IPS-15b (cell line): ENCODE results near the gene FAP.

Experiments
- H3K27me3 ChIP-seq: one replicate; pipeline ENCODE4 v1.6.1; 2013; ENCODE audit warnings: low read length; ENCODE audit not compliant: control insufficient read depth, insufficient read depth
- H3K36me3 ChIP-seq: one replicate; pipeline ENCODE4 v1.6.1; 2013; ENCODE audit warnings: low read length; ENCODE audit not compliant: control insufficient read depth, insufficient read depth
- H3K4me1 ChIP-seq: one replicate; pipeline ENCODE4 v1.6.1; 2013; ENCODE audit warnings: mild to moderate bottlenecking, low read length; ENCODE audit not compliant: control insufficient read depth, insufficient read depth
- H3K4me3 ChIP-seq: one replicate; pipeline ENCODE4 v1.5.1; 2013; ENCODE audit warnings: low read depth, low read length
- H3K9ac ChIP-seq: one replicate; pipeline ENCODE4 v1.6.1; 2013; ENCODE audit warnings: low read depth, mild to moderate bottlenecking, low read length
- H3K9me3 ChIP-seq: one replicate; pipeline ENCODE4 v1.6.1; 2013; ENCODE audit warnings: mild to moderate bottlenecking, low read length; ENCODE audit not compliant: control insufficient read depth, insufficient read depth

The FAP gene, protein sequence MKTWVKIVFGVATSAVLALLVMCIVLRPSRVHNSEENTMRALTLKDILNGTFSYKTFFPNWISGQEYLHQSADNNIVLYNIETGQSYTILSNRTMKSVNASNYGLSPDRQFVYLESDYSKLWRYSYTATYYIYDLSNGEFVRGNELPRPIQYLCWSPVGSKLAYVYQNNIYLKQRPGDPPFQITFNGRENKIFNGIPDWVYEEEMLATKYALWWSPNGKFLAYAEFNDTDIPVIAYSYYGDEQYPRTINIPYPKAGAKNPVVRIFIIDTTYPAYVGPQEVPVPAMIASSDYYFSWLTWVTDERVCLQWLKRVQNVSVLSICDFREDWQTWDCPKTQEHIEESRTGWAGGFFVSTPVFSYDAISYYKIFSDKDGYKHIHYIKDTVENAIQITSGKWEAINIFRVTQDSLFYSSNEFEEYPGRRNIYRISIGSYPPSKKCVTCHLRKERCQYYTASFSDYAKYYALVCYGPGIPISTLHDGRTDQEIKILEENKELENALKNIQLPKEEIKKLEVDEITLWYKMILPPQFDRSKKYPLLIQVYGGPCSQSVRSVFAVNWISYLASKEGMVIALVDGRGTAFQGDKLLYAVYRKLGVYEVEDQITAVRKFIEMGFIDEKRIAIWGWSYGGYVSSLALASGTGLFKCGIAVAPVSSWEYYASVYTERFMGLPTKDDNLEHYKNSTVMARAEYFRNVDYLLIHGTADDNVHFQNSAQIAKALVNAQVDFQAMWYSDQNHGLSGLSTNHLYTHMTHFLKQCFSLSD

DNA sequence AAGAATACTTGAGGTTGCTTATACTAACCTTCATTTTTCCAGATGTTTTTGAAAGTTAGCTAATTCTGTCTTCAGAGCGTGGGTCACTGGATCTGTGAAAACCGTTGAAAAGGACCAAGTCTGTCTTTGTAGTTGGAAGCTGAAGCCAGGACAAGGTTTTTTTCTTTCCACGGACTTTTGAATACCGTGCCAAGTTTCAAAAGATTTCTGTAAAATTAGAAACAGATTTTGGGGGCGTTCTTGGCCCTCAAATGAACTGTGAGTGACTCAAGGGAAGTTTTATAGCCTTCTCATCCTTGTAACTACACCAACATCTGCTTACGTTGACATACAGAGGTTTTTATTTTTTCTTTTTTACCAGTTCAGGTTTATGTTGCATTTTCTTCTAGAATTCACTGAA is at the start of gene FAP:
TSS of gene FAP (minus strand) at position 152 of the 400 bp plus-strand sequence. CDS start at position 34, 118 bp downstream.
- no peaks in the 10 kb centered on the region for H3K9me3 ChIP-seq
- no peak within 1 kb of the TSS for H3K9ac ChIP-seq
- H3K4me3 ChIP-seq: no peak within 1 kb of the TSS
- H3K36me3 ChIP-seq: no peaks in the 10 kb centered on the region
- H3K27me3 ChIP-seq: no peaks in the 10 kb centered on the region
- H3K4me1 ChIP-seq: no peaks in the 10 kb centered on the region

DNA sequence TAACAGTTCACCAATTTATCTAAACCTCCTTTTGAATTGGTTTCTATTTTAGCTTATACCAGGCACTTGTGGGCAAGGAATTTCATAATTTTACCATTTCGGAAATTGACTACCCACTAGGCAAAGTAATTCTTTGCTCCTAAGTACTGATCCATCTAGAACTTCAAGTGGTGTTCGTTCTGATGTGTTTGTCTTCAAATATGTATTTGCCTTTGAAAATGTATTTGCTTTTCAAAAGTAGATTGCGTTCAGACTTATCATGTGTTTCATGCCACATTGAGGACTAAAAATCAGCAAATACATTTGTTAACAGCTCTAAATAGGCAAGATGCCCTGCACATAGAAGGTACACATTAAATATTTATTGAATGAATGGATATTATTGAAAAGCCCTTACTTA is 48.5 kb upstream of the FAP start:
- Histone ChIP-seq H3K4me3 (no peak overlapping the region), H3K36me3 (no peaks in the 10 kb centered on the region), H3K27me3 (no peaks in the 10 kb centered on the region), H3K4me1 (no peaks in the 10 kb centered on the region), H3K9me3 (no peaks in the 10 kb centered on the region), H3K9ac (no peak overlapping the region)

DNA sequence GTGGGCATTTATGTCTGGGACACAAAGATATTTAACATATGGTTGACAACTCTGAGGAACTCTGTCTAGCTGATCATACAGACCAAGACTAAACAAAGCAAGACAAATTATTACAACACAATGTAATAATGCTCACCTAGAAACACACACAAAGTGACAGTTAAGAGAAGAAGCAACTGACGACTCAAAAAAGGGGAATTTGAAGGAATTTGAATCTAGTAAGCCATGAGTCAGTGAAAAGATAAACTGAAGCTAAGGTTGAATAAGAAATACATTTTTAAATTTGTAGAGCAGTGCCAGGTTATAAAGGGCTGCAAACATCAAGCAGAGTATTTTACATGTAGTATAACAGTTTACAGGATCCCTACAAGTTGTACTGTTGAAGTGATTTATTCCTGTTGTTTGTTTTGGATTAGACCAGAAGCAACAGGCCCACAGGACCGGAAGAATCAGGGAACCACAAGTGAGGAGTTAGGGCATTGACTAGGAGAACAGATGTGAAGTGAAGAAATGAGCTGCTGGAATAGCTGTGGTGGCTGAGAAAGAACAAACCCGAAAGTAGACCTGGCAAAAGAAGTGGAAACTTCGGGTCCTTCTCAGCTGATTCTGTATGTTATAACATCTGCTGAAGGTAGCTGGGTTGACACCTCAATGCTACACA is 39.6 kb upstream of the FAP start:
- Histone ChIP-seq H3K4me3 (no peak overlapping the region), H3K27me3 (no peaks in the 10 kb centered on the region), H3K9ac (no peak overlapping the region), H3K36me3 (no peaks in the 10 kb centered on the region), H3K4me1 (no peaks in the 10 kb centered on the region), H3K9me3 (no peaks in the 10 kb centered on the region)

DNA sequence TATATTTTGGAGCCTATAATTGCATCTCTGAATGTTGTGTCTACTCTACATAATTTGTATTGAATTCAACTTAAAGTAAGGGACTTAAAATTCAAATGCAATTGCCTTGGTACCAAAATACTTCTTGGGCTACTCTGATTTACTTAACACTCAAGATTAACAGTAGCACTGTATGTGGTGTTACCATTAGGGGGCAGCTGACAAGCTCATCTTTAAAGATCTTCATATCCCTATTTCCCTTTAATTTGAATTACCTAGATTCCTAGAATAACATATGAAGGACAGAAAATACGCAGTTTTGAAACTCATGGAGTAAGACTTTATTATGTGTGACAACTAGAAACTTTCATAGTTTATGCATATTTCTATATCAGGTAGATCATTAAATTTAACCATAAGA is 37.4 kb upstream of the FAP start:
- no peak overlapping the region for H3K4me3 ChIP-seq
- no peaks in the 10 kb centered on the region for H3K9me3 ChIP-seq
- no peak overlapping the region for H3K9ac ChIP-seq
- no peaks in the 10 kb centered on the region for H3K36me3 ChIP-seq
- H3K4me1 ChIP-seq: no peaks in the 10 kb centered on the region
- H3K27me3 ChIP-seq: no peaks in the 10 kb centered on the region

DNA sequence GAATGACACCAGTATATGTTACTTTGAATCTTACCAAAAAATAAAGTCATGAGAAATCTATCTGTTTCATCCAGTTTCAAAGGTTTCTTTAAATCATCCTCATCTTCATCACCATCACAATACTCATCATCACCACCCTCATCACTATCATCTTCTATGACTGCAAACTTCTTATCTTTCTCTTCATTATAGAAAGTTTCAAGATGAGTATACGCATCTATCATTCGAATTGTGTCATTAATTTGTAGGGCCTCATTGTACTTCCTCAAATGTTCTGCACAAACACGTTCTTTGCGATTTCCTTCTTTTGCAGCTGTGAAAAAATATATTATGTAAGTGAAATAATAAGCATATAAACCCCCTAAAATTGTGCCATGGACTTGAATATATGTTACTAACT is 34.1 kb upstream of the FAP start:
- Histone ChIP-seq H3K36me3 (no peaks in the 10 kb centered on the region), H3K4me3 (no peak overlapping the region), H3K9me3 (no peaks in the 10 kb centered on the region), H3K4me1 (no peaks in the 10 kb centered on the region), H3K9ac (no peak overlapping the region), H3K27me3 (no peaks in the 10 kb centered on the region)

DNA sequence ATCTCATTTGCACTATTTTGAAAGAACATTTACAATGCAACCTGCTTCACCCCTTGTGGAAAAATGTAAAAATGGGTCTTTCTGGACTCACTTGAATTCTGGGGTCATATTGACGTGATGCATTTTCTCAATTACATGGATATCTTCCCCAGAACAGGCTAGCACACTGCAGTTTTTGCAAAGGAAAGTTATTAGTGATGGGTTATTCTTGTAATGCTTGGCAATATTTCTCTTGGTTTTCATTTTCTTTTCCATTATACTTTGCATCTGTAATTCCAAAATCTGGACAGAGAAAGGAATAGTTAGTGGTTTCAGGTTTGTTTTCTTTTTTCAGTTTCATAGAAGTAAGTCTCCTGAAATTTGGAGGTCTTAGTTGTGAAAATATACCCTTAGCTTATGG is 24.8 kb upstream of the FAP start:
- no peak overlapping the region for H3K9ac ChIP-seq
- H3K36me3 ChIP-seq: no peaks in the 10 kb centered on the region
- no peaks in the 10 kb centered on the region for H3K9me3 ChIP-seq
- H3K4me3 ChIP-seq: no peak overlapping the region
- H3K27me3 ChIP-seq: no peaks in the 10 kb centered on the region
- no peaks in the 10 kb centered on the region for H3K4me1 ChIP-seq

DNA sequence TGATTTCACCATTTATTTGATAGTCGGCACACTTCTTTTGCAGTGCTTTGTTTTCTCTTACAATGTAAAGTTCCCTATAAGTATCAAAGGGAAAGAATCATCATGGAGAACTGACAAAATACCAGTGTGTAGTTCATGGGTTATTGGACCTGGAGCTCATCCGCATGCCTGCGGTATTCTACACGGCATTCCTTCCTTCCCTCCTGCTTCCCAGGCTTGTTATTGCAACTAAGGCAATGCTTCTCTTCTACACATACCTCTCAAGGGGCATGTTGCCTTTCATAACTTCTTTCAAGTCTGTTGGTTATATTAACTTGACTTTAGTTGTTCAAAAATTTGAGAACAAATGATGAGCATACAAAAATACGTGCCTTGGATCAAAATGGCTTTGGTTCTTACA is 24.3 kb upstream of the FAP start:
- H3K36me3 ChIP-seq: no peaks in the 10 kb centered on the region
- no peaks in the 10 kb centered on the region for H3K4me1 ChIP-seq
- H3K27me3 ChIP-seq: no peaks in the 10 kb centered on the region
- H3K9ac ChIP-seq: no peak overlapping the region
- no peak overlapping the region for H3K4me3 ChIP-seq
- no peaks in the 10 kb centered on the region for H3K9me3 ChIP-seq

DNA sequence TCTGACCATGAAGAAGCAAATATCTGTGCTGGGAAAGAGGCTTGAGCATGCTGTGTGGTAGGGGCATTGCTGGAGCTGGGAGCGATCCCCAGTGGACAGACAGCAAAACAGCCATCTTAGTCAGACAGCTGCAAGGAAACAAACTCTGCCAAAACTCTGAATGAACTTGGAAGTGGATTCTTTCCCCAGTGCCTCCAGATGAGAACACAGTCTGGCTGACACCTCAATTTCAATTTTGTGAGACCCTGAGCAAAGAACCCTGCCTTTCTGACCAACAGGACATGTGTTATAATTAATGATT is 23.2 kb upstream of the FAP start:
- H3K4me1 ChIP-seq: no peaks in the 10 kb centered on the region
- no peaks in the 10 kb centered on the region for H3K36me3 ChIP-seq

DNA sequence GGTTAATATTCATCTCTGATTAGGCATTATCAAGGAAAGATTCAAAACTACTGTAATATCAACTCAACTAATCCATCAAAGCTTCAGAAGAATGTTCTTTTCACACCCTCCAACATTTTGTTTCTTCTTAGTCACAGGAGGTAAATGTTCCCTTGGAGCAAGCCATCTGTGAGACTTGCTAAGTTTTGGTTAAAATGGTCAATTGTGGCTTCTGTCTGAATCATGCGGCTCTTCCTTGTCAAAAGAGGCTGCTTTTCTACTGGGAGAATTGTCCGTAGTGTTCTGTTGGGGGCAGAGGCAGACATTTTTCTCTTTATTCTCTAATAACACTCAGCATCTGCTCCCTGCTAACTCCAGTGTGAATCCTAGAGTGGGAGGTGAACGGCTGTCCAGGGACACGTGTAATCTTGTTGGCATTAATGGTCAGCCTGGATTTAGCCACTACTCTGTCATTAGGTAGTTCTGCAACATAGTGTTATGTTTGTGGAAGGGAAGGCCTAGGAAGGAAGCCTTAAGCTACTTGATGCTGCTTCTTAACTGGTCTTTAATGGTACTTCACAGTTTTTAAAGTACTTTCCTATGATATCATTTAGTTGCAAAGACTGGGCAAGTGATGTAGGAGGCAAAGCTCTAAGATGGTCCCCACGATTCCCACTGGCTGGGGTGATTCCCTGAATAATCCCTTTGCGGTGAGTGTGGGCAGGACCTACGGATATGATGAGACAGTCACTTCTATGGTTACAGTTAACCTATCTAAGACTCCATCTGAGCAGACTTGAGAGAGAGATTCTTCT is 22.6 kb upstream of the FAP start:
- Histone ChIP-seq H3K36me3 (no peaks in the 10 kb centered on the region), H3K4me1 (no peaks in the 10 kb centered on the region), H3K4me3 (no peak overlapping the region), H3K27me3 (no peaks in the 10 kb centered on the region), H3K9ac (no peak overlapping the region), H3K9me3 (no peaks in the 10 kb centered on the region)

More for the DNA sequence above, 23.2 kb upstream of the FAP start:
- no peaks in the 10 kb centered on the region for H3K9me3 ChIP-seq
- no peak overlapping the region for H3K9ac ChIP-seq
- H3K4me3 ChIP-seq: no peak overlapping the region
- no peaks in the 10 kb centered on the region for H3K27me3 ChIP-seq

DNA sequence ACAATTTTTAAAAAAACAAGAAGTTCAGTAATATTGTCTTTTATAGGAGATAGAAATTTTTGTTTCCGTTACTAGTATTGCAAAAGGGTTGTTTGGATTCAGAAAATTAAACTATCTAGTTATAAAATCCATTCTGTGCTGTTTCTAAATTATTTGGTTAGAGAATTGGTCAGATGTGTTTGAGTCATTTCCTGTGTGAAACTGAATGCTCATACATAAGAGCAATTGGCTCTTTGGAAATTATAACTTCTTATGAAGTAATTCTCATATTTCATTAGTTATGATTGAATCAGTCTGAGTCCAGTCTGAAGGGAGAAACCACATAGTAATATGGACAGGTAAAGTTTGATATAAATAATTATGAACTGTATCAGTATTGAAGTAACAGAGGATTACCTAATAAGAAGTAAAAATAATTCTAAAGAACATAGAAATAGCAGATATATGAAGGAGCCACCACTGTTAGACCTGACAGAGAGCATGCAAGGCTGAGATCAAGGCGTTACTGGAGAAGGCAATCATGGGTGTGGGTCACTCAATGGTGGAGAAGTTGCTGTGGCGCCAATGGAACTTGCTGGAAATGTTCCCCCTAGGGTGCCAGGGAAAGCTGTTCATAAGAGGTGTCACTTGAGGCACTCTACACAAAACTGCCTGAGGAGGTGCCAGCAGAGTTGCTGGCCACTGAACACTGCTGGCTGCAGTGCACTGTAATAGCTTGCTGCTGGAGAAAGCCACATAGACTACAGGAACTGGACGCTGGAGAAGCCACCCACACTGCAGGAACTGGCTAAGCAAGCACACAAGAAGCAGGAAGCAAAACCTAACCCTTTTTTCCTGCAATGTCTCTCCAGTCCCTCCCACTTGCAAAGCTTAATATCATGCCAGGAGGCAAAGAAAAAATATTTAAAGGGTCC is 18.0 kb upstream of the FAP start:
- Histone ChIP-seq H3K4me1 (no peaks in the 10 kb centered on the region), H3K9ac (no peak overlapping the region), H3K27me3 (no peaks in the 10 kb centered on the region), H3K9me3 (no peaks in the 10 kb centered on the region), H3K36me3 (no peaks in the 10 kb centered on the region), H3K4me3 (no peak overlapping the region)

DNA sequence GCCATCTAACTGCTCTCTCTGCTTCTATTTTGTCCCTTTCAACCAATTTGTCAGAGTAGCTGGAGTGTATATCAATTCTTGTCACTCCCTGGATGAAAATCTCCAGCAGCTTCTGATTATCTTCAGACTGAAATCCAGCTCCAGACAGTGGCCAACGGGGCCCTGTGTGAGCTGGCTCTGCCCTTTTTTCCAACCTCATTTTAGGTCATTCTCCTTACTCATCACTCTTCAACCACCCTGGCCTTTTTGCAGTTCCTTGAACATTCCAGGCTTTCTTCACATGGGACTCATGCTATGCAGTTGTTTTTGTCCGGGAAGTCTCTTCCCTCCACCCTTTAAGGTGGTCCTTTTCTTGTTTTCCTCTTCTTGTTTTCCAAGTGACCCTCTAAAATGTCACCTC is 15.4 kb upstream of the FAP start:
- Histone ChIP-seq H3K4me3 (no peak overlapping the region), H3K27me3 (no peaks in the 10 kb centered on the region), H3K9ac (no peak overlapping the region), H3K36me3 (no peaks in the 10 kb centered on the region), H3K4me1 (no peaks in the 10 kb centered on the region), H3K9me3 (no peaks in the 10 kb centered on the region)
